HL-60 (cell line): Measurements from ENCODE around the gene TP53I11.

Source experiments
- CTCF ChIP-seq: IDR thresholded peaks from one replicate; pipeline ENCODE4 v1.5.1; 2011; ENCODE audit warnings: low read length, control low read depth, inconsistent platforms; ENCODE audit not compliant: insufficient read depth
- POLR2AphosphoS5 ChIP-seq: IDR thresholded peaks from 2 replicates; pipeline ENCODE4 v1.6.1; 2012; ENCODE audit warnings: low read depth

- no peak for TF ChIP-seq CTCF
- no peak for TF ChIP-seq POLR2AphosphoS5
Observed at GRCh38 chr11:44987506-44987905, 36.8 kb upstream of the TP53I11 start.
